Thyroid gland (tissue), 4 donors: Measurements from ENCODE around the gene UNC13D.
A peak's percentile ranks its signal among the peaks of the same experiment; 100 is the strongest.

Experiments
- POLR2A ChIP-seq, 2 donors: fragments of 450-650 bp; IDR thresholded peaks; one replicate each; pipeline ENCODE4 v1.6.1; 2017; ENCODE audit warnings: antibody characterized with exemption in 2 of 2, mild to moderate bottlenecking in 2 of 2, moderate library complexity in 1 of 2
- TF ChIP-seq, protein P1 (sequence below), 6 experiments: fragments of 200-600 bp in 3 of 6; fragments of 450-650 bp in 3 of 6; sonication (generic) in 3 of 6; IDR thresholded peaks; one replicate each; pipeline ENCODE4 v1.5.1; 2016 to 2019; ENCODE audit warnings: antibody characterized with exemption in 6 of 6, mild to moderate bottlenecking in 2 of 6, inconsistent platforms in 1 of 6, moderate library complexity in 1 of 6

DNA sequence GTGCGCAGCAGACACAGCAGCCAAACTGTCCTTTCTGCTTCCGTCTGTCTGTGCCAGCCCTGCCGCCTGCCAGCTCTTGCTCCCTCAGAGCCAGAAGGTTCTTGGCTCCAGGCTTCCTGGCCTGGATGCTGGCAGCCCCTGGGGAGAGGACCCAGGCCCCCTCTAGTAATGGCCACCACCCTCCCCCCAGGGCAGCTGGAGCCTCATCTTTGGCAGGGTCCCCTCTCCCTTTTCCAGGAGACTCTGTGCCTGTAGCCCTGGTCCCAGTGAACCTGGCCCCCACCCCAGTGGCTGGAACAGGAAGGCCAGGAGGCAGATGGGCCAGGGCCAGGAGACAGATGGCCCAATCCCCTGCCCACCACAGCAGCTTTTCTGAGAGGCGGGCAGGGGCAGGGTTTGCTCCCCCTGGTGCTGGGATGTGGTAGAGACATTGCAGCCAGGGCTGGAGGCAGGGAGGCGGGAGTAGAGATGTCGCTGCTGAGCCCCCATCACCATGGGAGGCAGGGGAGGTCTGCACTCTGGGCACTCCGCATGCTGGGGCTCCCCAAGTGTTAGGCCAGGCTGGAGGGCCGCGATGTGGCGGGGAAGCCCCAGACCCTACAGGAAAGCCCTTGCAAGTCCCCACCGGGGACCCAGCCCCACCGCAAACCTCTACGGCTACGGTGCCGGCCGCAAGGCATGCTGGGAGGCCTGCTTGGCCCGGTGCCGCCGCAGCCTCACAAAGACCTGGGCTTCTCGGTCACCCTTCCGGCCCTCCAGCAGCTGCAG, 16.7 kb downstream of the UNC13D start:
- TF ChIP-seq, protein P1, sequence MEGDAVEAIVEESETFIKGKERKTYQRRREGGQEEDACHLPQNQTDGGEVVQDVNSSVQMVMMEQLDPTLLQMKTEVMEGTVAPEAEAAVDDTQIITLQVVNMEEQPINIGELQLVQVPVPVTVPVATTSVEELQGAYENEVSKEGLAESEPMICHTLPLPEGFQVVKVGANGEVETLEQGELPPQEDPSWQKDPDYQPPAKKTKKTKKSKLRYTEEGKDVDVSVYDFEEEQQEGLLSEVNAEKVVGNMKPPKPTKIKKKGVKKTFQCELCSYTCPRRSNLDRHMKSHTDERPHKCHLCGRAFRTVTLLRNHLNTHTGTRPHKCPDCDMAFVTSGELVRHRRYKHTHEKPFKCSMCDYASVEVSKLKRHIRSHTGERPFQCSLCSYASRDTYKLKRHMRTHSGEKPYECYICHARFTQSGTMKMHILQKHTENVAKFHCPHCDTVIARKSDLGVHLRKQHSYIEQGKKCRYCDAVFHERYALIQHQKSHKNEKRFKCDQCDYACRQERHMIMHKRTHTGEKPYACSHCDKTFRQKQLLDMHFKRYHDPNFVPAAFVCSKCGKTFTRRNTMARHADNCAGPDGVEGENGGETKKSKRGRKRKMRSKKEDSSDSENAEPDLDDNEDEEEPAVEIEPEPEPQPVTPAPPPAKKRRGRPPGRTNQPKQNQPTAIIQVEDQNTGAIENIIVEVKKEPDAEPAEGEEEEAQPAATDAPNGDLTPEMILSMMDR (IDR thresholded peaks at IDR 0.05), result peak in 5 of 6 experiments; percentile 27 to 59 (median 41)
- no peak for TF ChIP-seq POLR2A (IDR thresholded peaks at IDR 0.05)
